Tibial nerve (tissue), 4 donors: ENCODE measurements around the gene DCTN3.

Source experiments
- EP300 ChIP-seq, 2 donors: sonication (generic); formaldehyde crosslinking; IDR thresholded peaks; one replicate each; pipeline ENCODE4 v1.6.1; 2017; ENCODE audit warnings: antibody characterized with exemption in 2 of 2, mild to moderate bottlenecking in 1 of 2
- POLR2A ChIP-seq, 2 donors: fragments of 450-650 bp; IDR thresholded peaks; one replicate each; pipeline ENCODE4 v1.6.1; 2017; ENCODE audit warnings: antibody characterized with exemption in 2 of 2, mild to moderate bottlenecking in 2 of 2, moderate library complexity in 2 of 2
- TF ChIP-seq, protein P1 (sequence below), 5 experiments: fragments of 200-600 bp in 3 of 5; fragments of 450-650 bp in 2 of 5; sonication (generic) in 3 of 5; IDR thresholded peaks; one replicate each; pipeline ENCODE4 v1.5.1; 2016 to 2019; ENCODE audit warnings: antibody characterized with exemption in 5 of 5, mild to moderate bottlenecking in 3 of 5, moderate library complexity in 2 of 5

DNA sequence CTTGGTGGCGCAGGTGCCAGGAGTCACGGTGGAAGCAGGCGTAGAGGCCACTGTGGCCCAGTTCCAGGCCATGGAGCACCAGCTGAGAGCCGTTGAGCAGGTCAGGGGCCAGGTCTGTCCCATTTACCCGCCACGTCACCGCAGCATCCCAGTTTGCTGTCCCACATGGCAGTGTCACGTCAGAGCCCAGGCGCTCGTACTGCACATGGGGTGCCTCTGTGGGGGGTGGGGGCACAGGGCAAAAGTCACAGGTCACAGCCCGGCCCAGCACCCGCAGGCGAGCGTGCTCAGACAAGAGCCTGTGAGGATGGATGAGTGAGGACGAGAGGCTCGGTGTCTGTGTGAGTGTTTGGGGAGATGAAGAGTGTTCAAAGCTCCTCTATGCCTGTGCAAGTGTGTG lies 55.7 kb downstream of the DCTN3 start:
- TF ChIP-seq POLR2A (IDR thresholded peaks at IDR 0.05) (no peak), EP300 (IDR thresholded peaks at IDR 0.05) (no peak)
- TF ChIP-seq, protein P1, sequence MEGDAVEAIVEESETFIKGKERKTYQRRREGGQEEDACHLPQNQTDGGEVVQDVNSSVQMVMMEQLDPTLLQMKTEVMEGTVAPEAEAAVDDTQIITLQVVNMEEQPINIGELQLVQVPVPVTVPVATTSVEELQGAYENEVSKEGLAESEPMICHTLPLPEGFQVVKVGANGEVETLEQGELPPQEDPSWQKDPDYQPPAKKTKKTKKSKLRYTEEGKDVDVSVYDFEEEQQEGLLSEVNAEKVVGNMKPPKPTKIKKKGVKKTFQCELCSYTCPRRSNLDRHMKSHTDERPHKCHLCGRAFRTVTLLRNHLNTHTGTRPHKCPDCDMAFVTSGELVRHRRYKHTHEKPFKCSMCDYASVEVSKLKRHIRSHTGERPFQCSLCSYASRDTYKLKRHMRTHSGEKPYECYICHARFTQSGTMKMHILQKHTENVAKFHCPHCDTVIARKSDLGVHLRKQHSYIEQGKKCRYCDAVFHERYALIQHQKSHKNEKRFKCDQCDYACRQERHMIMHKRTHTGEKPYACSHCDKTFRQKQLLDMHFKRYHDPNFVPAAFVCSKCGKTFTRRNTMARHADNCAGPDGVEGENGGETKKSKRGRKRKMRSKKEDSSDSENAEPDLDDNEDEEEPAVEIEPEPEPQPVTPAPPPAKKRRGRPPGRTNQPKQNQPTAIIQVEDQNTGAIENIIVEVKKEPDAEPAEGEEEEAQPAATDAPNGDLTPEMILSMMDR (IDR thresholded peaks at IDR 0.05), result no peak
